GM20000 (cell line): Measurements from ENCODE around the gene DIAPH1.

Source experiments
- DNase-seq: peaks from one replicate; pipeline ENCODE4 v3.0.0; 2012; ENCODE audit warnings: low spot score
- CTCF ChIP-seq: IDR thresholded peaks from 2 replicates; pipeline ENCODE4 v1.5.1; 2012; ENCODE audit warnings: mild to moderate bottlenecking, control low read depth; ENCODE audit errors: extremely low read depth, missing control alignments

The DIAPH1 gene

GRCh38 chr5:141519605-141520565, 98.9 kb downstream of the DIAPH1 start:
- DNase-seq: no peak
- TF ChIP-seq CTCF: no peak

GRCh38 chr5:141518618-141519015, 100.2 kb downstream of the DIAPH1 start:
- TF ChIP-seq CTCF: no peak
- DNase-seq: no peak

GRCh38 chr5:141517880-141518617, 100.8 kb downstream of the DIAPH1 start:
- DNase-seq: no peak
- no peak for TF ChIP-seq CTCF

- no peak for TF ChIP-seq CTCF
- DNase-seq: no peak
Observed at GRCh38 chr5:141517312-141517711, 101.5 kb downstream of the DIAPH1 start.

- TF ChIP-seq CTCF: no peak
- no peak for DNase-seq
Observed at GRCh38 chr5:141516672-141517025, 102.2 kb downstream of the DIAPH1 start.

- TF ChIP-seq CTCF: no peak
- no peak for DNase-seq
Observed at GRCh38 chr5:141515946-141516671, 102.7 kb downstream of the DIAPH1 start.
